Mucosa of descending colon (tissue), 3 donors: ENCODE measurements around the gene NEK4. TPM values are rescaled to one million over a fixed set of nuclear protein-coding genes. Genes with fewer than 3 reads are reported as not detected.

Source experiments
- ATAC-seq: fragments of 200-7000 bp; cut with Tn5 transposase; one replicate; pipeline ENCODE4 v1.9.1; 2020; ENCODE audit warnings: mild to moderate bottlenecking, moderate library complexity
- DNase-seq, 3 donors: peaks; one replicate each; pipeline ENCODE4 v3.0.0-alpha.2; 2020
- H3K36me3 ChIP-seq: fragments of 200-600 bp; one replicate; pipeline ENCODE4 v1.8.0; 2021; ENCODE audit warnings: low read depth, mild to moderate bottlenecking
- H3K4me1 ChIP-seq: fragments of 200-600 bp; one replicate; pipeline ENCODE4 v1.8.0; 2021; ENCODE audit warnings: low read depth, mild to moderate bottlenecking
- H3K4me3 ChIP-seq: fragments of 200-600 bp; one replicate; pipeline ENCODE4 v1.8.0; 2021; ENCODE audit warnings: mild to moderate bottlenecking
- H3K9me3 ChIP-seq: fragments of 200-600 bp; one replicate; pipeline ENCODE4 v1.8.0; 2021; ENCODE audit warnings: mild to moderate bottlenecking
- CTCF ChIP-seq: fragments of 200-600 bp; IDR thresholded peaks from one replicate; pipeline ENCODE4 v1.8.0; 2022; ENCODE audit warnings: antibody characterized with exemption, mild to moderate bottlenecking
- intact Hi-C, 2 donors: fragments of 100-400 bp; cut with DNase I in 1 of 2; cut with micrococcal nuclease in 1 of 2; formaldehyde crosslinking; loops; one replicate each; pipeline versions ENCODE4 v1.11.0 to v1.11.1; 2022; cut with DNase I, micrococcal nuclease
- total RNA-seq, 3 donors: library from RNA; stranded (reverse); fragmentation: NEBNext Ultra II Directional in 2 of 3; extraction: Animal tissue kit (Norgen Biotek cat#: 25700) in 2 of 3; gene quantifications; one replicate each; pipeline versions ENCODE4 v1.2.1 to v1.2.4, GENCODE V29; 2021 to 2023
- donor health status: DM: no; HTN: no; CAD: no; lungs with moderate emphysema.
- donor health status: DM: no; HTN: no; CAD: no.
- donor health status: DM: no; HTN: yes; CAD: no.

Gene NEK4
- total RNA-seq, 3 donors from 2014 or later = 19.9 to 33.9 (median 20.2) TPM

GRCh38 chr3:52689151-52689550 lies 81.6 kb downstream of the NEK4 start:
- ATAC-seq (no peak), DNase-seq (no peak)
- Histone ChIP-seq H3K4me1 (peaks cover 21% of the 10 kb centered on the region), H3K9me3 (no peaks in the 10 kb centered on the region), H3K36me3 (no peaks in the 10 kb centered on the region), H3K4me3 (no peak overlapping the region)
- TF ChIP-seq CTCF = no peak
- intact Hi-C loops = no loop called here

- H3K9me3 ChIP-seq = no peaks in the 10 kb centered on the region
- ATAC-seq (no peak), DNase-seq (no peak)
- intact Hi-C loops = no loop called here
- peaks cover 27% of the 10 kb centered on the region for H3K4me1 ChIP-seq
- H3K4me3 ChIP-seq = no peak overlapping the region
- no peaks in the 10 kb centered on the region for H3K36me3 ChIP-seq
- no peak for TF ChIP-seq CTCF
These were observed 82.5 kb downstream of the NEK4 start for GRCh38 chr3:52688266-52688665.

GRCh38 chr3:52685709-52686691 lies 84.7 kb downstream of the NEK4 start, which contains the start of the genes GNL3 and PBRM1:
Gene GNL3, plus strand, starts transcription at chr3:52686032. Its CDS starts 61 bp downstream, at chr3:52686093.
Gene PBRM1, minus strand, starts transcription at chr3:52685913.
- TF ChIP-seq CTCF = no peak
- H3K4me3 ChIP-seq = peak within 1 kb of the TSS; percentile 44
- H3K9me3 ChIP-seq = no peaks in the 10 kb centered on the region
- peaks cover 27% of the 10 kb centered on the region for H3K4me1 ChIP-seq
- H3K36me3 ChIP-seq = no peaks in the 10 kb centered on the region
- intact Hi-C loops = no loop called here
- DNase-seq = peak; percentile 94 to 96 (median 96)
- ATAC-seq = peak; percentile 97

- Histone ChIP-seq H3K36me3 (no peaks in the 10 kb centered on the region), H3K4me1 (peaks cover 27% of the 10 kb centered on the region), H3K4me3 (peak overlapping the region; percentile 44), H3K9me3 (no peaks in the 10 kb centered on the region)
- peak; percentile 92 for ATAC-seq
- no peak for TF ChIP-seq CTCF
- intact Hi-C loops = no loop called here
- DNase-seq = peak; percentile 82 to 92 (median 91)
These were observed 85.4 kb downstream of the NEK4 start for GRCh38 chr3:52685285-52685708.

- no peaks in the 10 kb centered on the region for H3K9me3 ChIP-seq
- H3K4me1 ChIP-seq = peaks cover 27% of the 10 kb centered on the region
- no peak for TF ChIP-seq CTCF
These were observed 86.6 kb downstream of the NEK4 start for GRCh38 chr3:52684184-52684583.

More at GRCh38 chr3:52684184-52684583, 86.6 kb downstream of the NEK4 start:
- ATAC-seq = no peak
- intact Hi-C loops = no loop called here
- no peak for DNase-seq
- Histone ChIP-seq H3K4me3 (no peak overlapping the region), H3K36me3 (no peaks in the 10 kb centered on the region)
